Vagina (tissue), 2 donors: ENCODE data around the gene NIPAL4. TPM values are rescaled to one million over a fixed set of nuclear protein-coding genes. Genes with fewer than 3 reads are reported as not detected.

Experiments
- DNase-seq, 2 donors: peaks; one replicate each; pipeline ENCODE4 v3.0.0-alpha.2; 2017; ENCODE audit errors: extremely low spot score in 2 of 2
- H3K27ac ChIP-seq: fragments of 200-600 bp; sonication (generic); one replicate; pipeline ENCODE4 v1.5.1; 2019
- H3K27me3 ChIP-seq: fragments of 200-600 bp; sonication (generic); one replicate; pipeline ENCODE4 v1.5.1; 2019
- H3K36me3 ChIP-seq, 2 donors: fragments of 200-600 bp; sonication (generic); one replicate each; pipeline ENCODE4 v1.5.1; 2017 to 2019
- H3K4me1 ChIP-seq: fragments of 200-600 bp; sonication (generic); one replicate; pipeline ENCODE4 v1.5.1; 2019
- H3K4me3 ChIP-seq, 2 donors: fragments of 200-600 bp; sonication (generic); 1 replicate in 1 of 2; 2 replicates in 1 of 2; pipeline ENCODE4 v1.5.1; 2016 to 2019
- H3K9me3 ChIP-seq: fragments of 200-600 bp; sonication (generic); one replicate; pipeline ENCODE4 v1.5.1; 2019
- POLR2A ChIP-seq, 2 donors: fragments of 450-650 bp; IDR thresholded peaks; one replicate each; pipeline ENCODE4 v1.6.1; 2017; ENCODE audit warnings: antibody characterized with exemption in 2 of 2, mild to moderate bottlenecking in 2 of 2, moderate library complexity in 2 of 2
- POLR2AphosphoS5 ChIP-seq, 2 donors: sonication (generic); formaldehyde crosslinking; IDR thresholded peaks; one replicate each; pipeline ENCODE4 v1.9.0; 2017; ENCODE audit warnings: antibody characterized with exemption in 2 of 2, mild to moderate bottlenecking in 2 of 2, low read depth in 1 of 2; ENCODE audit not compliant: insufficient read depth in 1 of 2
- intact Hi-C: fragments of 100-400 bp; cut with DNase I; formaldehyde crosslinking; loops from one replicate; pipeline ENCODE4 v1.15.1; 2023
- total RNA-seq: library from RNA; depleted of rRNA; stranded (reverse); fragments of >200 nt; gene quantifications from one replicate; pipeline ENCODE4 v1.2.3, GENCODE V29; 2016
- TF ChIP-seq, protein P1 (sequence below), 3 experiments: fragments of 450-650 bp in 2 of 3; fragments of 200-600 bp in 1 of 3; sonication (generic) in 1 of 3; IDR thresholded peaks; one replicate each; pipeline ENCODE4 v1.5.1; 2017 to 2019; ENCODE audit warnings: antibody characterized with exemption in 3 of 3, mild to moderate bottlenecking in 2 of 3, moderate library complexity in 2 of 3

The NIPAL4 gene
- total RNA-seq, 1 donor from 2014 or later: 12.0 TPM

DNA sequence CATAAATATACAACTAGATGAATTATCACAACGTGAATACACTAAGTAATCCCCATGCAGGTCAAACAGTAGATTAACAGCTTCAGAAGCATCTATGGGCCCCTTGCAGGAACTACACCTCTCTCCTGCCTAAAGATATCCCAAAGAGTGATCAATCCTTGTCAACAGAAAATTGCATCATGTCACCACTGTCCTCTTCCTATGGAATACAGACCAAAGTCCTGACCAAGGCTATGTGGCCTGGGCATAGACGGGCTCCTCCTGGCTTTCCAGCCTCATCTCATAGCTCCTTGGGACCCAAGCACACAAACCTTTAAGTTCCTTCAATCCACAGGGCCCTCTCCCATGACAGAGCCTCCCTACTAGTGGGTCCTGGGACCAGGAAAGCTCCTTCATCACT lies 25.3 kb downstream of the NIPAL4 start:
- H3K4me3 ChIP-seq: no peak overlapping the region
- intact Hi-C loops: no loop called here
- no peak for DNase-seq
- H3K9me3 ChIP-seq: no peaks in the 10 kb centered on the region
- H3K27me3 ChIP-seq: no peaks in the 10 kb centered on the region
- H3K27ac ChIP-seq: no peak overlapping the region
- TF ChIP-seq, protein P1, sequence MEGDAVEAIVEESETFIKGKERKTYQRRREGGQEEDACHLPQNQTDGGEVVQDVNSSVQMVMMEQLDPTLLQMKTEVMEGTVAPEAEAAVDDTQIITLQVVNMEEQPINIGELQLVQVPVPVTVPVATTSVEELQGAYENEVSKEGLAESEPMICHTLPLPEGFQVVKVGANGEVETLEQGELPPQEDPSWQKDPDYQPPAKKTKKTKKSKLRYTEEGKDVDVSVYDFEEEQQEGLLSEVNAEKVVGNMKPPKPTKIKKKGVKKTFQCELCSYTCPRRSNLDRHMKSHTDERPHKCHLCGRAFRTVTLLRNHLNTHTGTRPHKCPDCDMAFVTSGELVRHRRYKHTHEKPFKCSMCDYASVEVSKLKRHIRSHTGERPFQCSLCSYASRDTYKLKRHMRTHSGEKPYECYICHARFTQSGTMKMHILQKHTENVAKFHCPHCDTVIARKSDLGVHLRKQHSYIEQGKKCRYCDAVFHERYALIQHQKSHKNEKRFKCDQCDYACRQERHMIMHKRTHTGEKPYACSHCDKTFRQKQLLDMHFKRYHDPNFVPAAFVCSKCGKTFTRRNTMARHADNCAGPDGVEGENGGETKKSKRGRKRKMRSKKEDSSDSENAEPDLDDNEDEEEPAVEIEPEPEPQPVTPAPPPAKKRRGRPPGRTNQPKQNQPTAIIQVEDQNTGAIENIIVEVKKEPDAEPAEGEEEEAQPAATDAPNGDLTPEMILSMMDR (IDR thresholded peaks at IDR 0.05): no peak
- no peak for TF ChIP-seq POLR2AphosphoS5 (IDR thresholded peaks at IDR 0.05; ENCODE audit: insufficient read depth in 1 of 2, low read depth in 1 of 2)
- H3K4me1 ChIP-seq: no peaks in the 10 kb centered on the region
- no peaks in the 10 kb centered on the region for H3K36me3 ChIP-seq

DNA sequence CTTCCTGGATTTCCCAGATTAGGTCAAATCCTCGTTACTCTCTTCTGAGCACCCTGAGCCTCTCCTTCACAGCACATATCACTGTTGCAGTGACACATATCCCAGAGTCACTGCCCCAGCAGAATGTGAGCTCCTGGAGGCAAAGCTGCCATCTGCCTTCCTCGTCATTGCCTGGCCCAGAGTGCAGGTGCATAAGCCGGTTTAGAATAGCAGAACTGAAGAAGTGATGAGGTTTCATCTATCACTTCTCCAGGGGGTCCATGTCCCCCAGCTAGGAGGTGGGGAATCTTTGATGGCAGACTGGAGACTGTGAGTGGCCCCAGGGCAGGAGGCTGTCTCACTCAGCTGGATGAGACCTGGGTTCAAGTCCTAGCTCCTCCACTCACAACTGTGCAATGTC lies 25.8 kb downstream of the NIPAL4 start:
- no peak overlapping the region for H3K27ac ChIP-seq
- no peaks in the 10 kb centered on the region for H3K36me3 ChIP-seq
- intact Hi-C loops: no loop called here
- TF ChIP-seq POLR2A (IDR thresholded peaks at IDR 0.05): no peak
- TF ChIP-seq, protein P1 (IDR thresholded peaks at IDR 0.05): no peak
- no peak for TF ChIP-seq POLR2AphosphoS5 (IDR thresholded peaks at IDR 0.05; ENCODE audit: insufficient read depth in 1 of 2, low read depth in 1 of 2)
- H3K4me3 ChIP-seq: no peak overlapping the region
- DNase-seq: no peak
- H3K4me1 ChIP-seq: no peaks in the 10 kb centered on the region
- H3K9me3 ChIP-seq: no peaks in the 10 kb centered on the region
- no peaks in the 10 kb centered on the region for H3K27me3 ChIP-seq

GRCh38 chr5:157486221-157486681 lies 26.2 kb downstream of the NIPAL4 start:
- no peaks in the 10 kb centered on the region for H3K4me1 ChIP-seq
- no peaks in the 10 kb centered on the region for H3K27me3 ChIP-seq
- intact Hi-C loops: no loop called here
- TF ChIP-seq POLR2A (IDR thresholded peaks at IDR 0.05) (no peak), POLR2AphosphoS5 (IDR thresholded peaks at IDR 0.05; ENCODE audit: insufficient read depth in 1 of 2, low read depth in 1 of 2) (no peak)
- TF ChIP-seq, protein P1 (IDR thresholded peaks at IDR 0.05): no peak
- no peaks in the 10 kb centered on the region for H3K9me3 ChIP-seq
- no peak for DNase-seq
- no peak overlapping the region for H3K4me3 ChIP-seq
- no peak overlapping the region for H3K27ac ChIP-seq
- H3K36me3 ChIP-seq: no peaks in the 10 kb centered on the region

DNA sequence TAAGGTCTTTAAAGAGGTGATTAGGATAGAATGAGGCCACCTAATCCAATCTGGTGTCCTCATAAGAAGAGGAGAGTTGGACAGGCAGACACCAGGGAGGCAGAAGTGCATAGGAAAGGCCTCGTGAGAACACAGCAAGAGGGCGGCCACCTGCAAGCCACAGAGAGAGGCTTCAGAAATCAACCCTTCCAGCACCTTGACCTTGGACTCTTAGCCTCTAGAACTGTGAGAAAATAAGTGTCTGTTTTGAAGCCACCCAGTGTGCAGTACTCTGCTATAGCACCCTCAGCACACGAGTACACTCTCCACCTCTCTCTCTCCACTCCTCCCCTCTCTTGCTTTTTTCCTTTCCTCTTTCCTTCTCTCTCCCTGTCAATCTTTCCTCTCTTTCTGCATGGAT lies 26.8 kb downstream of the NIPAL4 start:
- Histone ChIP-seq H3K27me3 (no peaks in the 10 kb centered on the region), H3K4me3 (no peak overlapping the region), H3K9me3 (no peaks in the 10 kb centered on the region), H3K4me1 (no peaks in the 10 kb centered on the region), H3K36me3 (no peaks in the 10 kb centered on the region), H3K27ac (no peak overlapping the region)
- intact Hi-C loops: no loop called here
- no peak for DNase-seq
- TF ChIP-seq, protein P1 (IDR thresholded peaks at IDR 0.05): no peak
- TF ChIP-seq POLR2A (IDR thresholded peaks at IDR 0.05) (no peak), POLR2AphosphoS5 (IDR thresholded peaks at IDR 0.05; ENCODE audit: insufficient read depth in 1 of 2, low read depth in 1 of 2) (no peak)

GRCh38 chr5:157487358-157487757 lies 27.3 kb downstream of the NIPAL4 start:
- intact Hi-C loops: no loop called here
- Histone ChIP-seq H3K36me3 (no peaks in the 10 kb centered on the region), H3K27me3 (no peaks in the 10 kb centered on the region), H3K27ac (no peak overlapping the region), H3K9me3 (no peaks in the 10 kb centered on the region), H3K4me3 (no peak overlapping the region), H3K4me1 (no peaks in the 10 kb centered on the region)
- no peak for DNase-seq
- TF ChIP-seq, protein P1 (IDR thresholded peaks at IDR 0.05): no peak
- no peak for TF ChIP-seq POLR2A (IDR thresholded peaks at IDR 0.05)
